ENCODE measurements around the gene ADAMTS4. TPM values are rescaled to one million over a fixed set of nuclear protein-coding genes. Genes with fewer than 3 reads are reported as not detected.

The ADAMTS4 gene
- total RNA-seq, 1 experiment from 2014 or later, result 7.0 TPM

GRCh38 chr1:161197560-161198193 lies 1.2 kb downstream of the ADAMTS4 start:
- Histone ChIP-seq H3K4me2 (ENCODE audit: insufficient read depth, insufficient read length, low read length) (peak overlapping the region; percentile 27), H3K27me3 (ENCODE audit: insufficient read depth, low read length) (no peaks in the 10 kb centered on the region), H3K14ac (ENCODE audit: insufficient read depth, low read length) (peak overlapping the region; percentile 19; the same call in 1 of the 2 replicates), H2AK5ac (ENCODE audit: insufficient read length, low read length) (no peak overlapping the region), H3K56ac (ENCODE audit: insufficient read length, low read depth, low read length) (no peak overlapping the region), H4K91ac (ENCODE audit: insufficient read length, low read depth, low read length) (no peak overlapping the region), H2BK5ac (ENCODE audit: insufficient read length, low read length) (no peak overlapping the region), H3K18ac (ENCODE audit: insufficient read length, low read depth, low read length) (no peak overlapping the region), H3K9me3 (ENCODE audit: control insufficient read depth, low read depth, low read length) (no peaks in the 10 kb centered on the region), H3K23ac (ENCODE audit: insufficient read length, low read depth, low read length) (no peak overlapping the region), H2AFZ (ENCODE audit: low read length) (no peak overlapping the region), H2BK120ac (ENCODE audit: low read depth, low read length, poor library complexity, severe bottlenecking) (no peak overlapping the region), H3K9ac (ENCODE audit: extremely low read depth, insufficient read length, low read length) (no peak overlapping the region), H3K4ac (ENCODE audit: low read depth, low read length) (no peak overlapping the region), H3K23me2 (ENCODE audit: insufficient read length, low read depth, low read length, poor library complexity, severe bottlenecking) (peaks cover 7% of the 10 kb centered on the region), H3K79me1 (ENCODE audit: insufficient read depth, low read depth, low read length, poor library complexity, severe bottlenecking) (no peaks in the 10 kb centered on the region), H3T11ph (ENCODE audit: low read length) (no peak overlapping the region), H2BK12ac (ENCODE audit: insufficient read length, low read depth, low read length) (no peak overlapping the region), H3K79me2 (ENCODE audit: insufficient read depth, low read length) (no peaks in the 10 kb centered on the region), H2BK15ac (ENCODE audit: low read depth, low read length) (no peak overlapping the region), H4K20me1 (ENCODE audit: control insufficient read depth, insufficient read depth, insufficient read length) (no peaks in the 10 kb centered on the region), H3K4me1 (ENCODE audit: insufficient read depth, low read length) (peaks cover 24% of the 10 kb centered on the region), H4K5ac (ENCODE audit: insufficient read length, low read depth, low read length) (no peak overlapping the region), H3K27ac (ENCODE audit: insufficient read length, low read depth, low read length) (no peak overlapping the region), H4K8ac (replicated peaks; ENCODE audit: insufficient read length, low read depth, low read length) (no peak overlapping the region), H2BK20ac (ENCODE audit: low read depth, low read length, poor library complexity, severe bottlenecking) (no peak overlapping the region)
- peak overlapping the region in 2 of 3 experiments; percentile 39 to 51; a peak in 4 of 7 replicates for H3K27ac Mint-ChIP-seq
- H3K27me3 Mint-ChIP-seq (ENCODE audit: low read depth), result no peaks in the 10 kb centered on the region
- peaks cover 0 to 19% (median 7%) of the 10 kb centered on the region in 3 experiments; a peak in 5 of 7 replicates for H3K36me3 Mint-ChIP-seq (ENCODE audit: insufficient read depth in 1 of 3, low read depth in 3 of 3)
- no peaks in the 10 kb centered on the region; a peak in 1 of 5 replicates for H3K9me3 Mint-ChIP-seq
- H3K4me1 Mint-ChIP-seq, result peaks cover 58 to 61% of the 10 kb centered on the region in 2 experiments
- no CpG with 5 or more reads among the region's 11 CpGs for WGBS (ENCODE audit: extremely low coverage, insufficient read length, low lambda C conversion rate)
- no peak for DNase-seq
- TF ChIP-seq CTCF (conservative IDR thresholded peaks at IDR 0.05), result no peak
- peak overlapping the region; percentile 59 to 65 for H3K4me3 Mint-ChIP-seq
